Caco-2 (cell line): ENCODE measurements around the gene PFKM. TPM values are rescaled to one million over a fixed set of nuclear protein-coding genes. Genes with fewer than 3 reads are reported as not detected.
A peak's percentile ranks its signal among the peaks of the same experiment; 100 is the strongest.

Experiments
- BruUV-seq: library from RNA; stranded (reverse); fragments of 400-500 nt; replicated peaks from 2 replicates; lab custom pipeline; 2021; lab: Mats Ljungman, UMichigan
- CTCF ChIA-PET: fragments of 300-600 bp; sonication (Branson Sonifier 250); formaldehyde crosslinking; loops from one replicate; lab custom pipeline; 2022; ENCODE audit warnings: antibody characterized with exemption; lab: Charles Lee
- POLR2A ChIA-PET: fragments of 300-600 bp; sonication (Branson Sonifier 250); formaldehyde crosslinking; loops from one replicate; lab custom pipeline; 2022; ENCODE audit warnings: antibody characterized with exemption; lab: Charles Lee
- DNase-seq, 2 experiments: peaks; one replicate each; pipeline versions ENCODE4 v3.0.0 to v3.0.0-alpha.2; 2020 to 2022
- H3K27me3 ChIP-seq: replicated peaks from 2 replicates; pipeline ENCODE4 v1.6.0; 2011; ENCODE audit warnings: low read length; ENCODE audit not compliant: control insufficient read depth, insufficient read depth
- H3K36me3 ChIP-seq: 2 replicates; pipeline ENCODE4 v1.5.1; 2011; ENCODE audit warnings: low read length; ENCODE audit not compliant: control insufficient read depth, insufficient read depth
- H3K4me1 ChIP-seq: fragments of 250-450 bp; sonication (Bioruptor Pico); 2 replicates; pipeline ENCODE4 v1.5.1; 2020; ENCODE audit warnings: mild to moderate bottlenecking
- H3K4me3 ChIP-seq: 2 replicates; pipeline ENCODE4 v1.5.1; 2011; ENCODE audit warnings: low read depth, mild to moderate bottlenecking, control low read depth, low read length
- H3K9me3 ChIP-seq: fragments of 250-450 bp; sonication (Bioruptor Pico); 2 replicates; pipeline ENCODE4 v1.5.1; 2020; ENCODE audit warnings: mild to moderate bottlenecking, moderate library complexity
- H3K27ac Mint-ChIP-seq: one replicate; pipeline ENCODE4 v1.8.0; 2022; ENCODE audit warnings: mixed read lengths; ENCODE audit not compliant: unreplicated experiment
- H3K27me3 Mint-ChIP-seq: one replicate; pipeline ENCODE4 v1.8.0; 2022; ENCODE audit warnings: mixed read lengths; ENCODE audit not compliant: insufficient read depth, unreplicated experiment
- H3K36me3 Mint-ChIP-seq: one replicate; pipeline ENCODE4 v1.8.0; 2022; ENCODE audit warnings: mild to moderate bottlenecking, mixed read lengths; ENCODE audit not compliant: insufficient read depth, unreplicated experiment
- H3K4me1 Mint-ChIP-seq: one replicate; pipeline ENCODE4 v1.8.0; 2022; ENCODE audit warnings: low read depth, mixed read lengths; ENCODE audit not compliant: unreplicated experiment
- H3K4me3 Mint-ChIP-seq: one replicate; pipeline ENCODE4 v1.8.0; 2022; ENCODE audit warnings: mild to moderate bottlenecking, moderate library complexity, mixed read lengths; ENCODE audit not compliant: unreplicated experiment
- H3K9me3 Mint-ChIP-seq: one replicate; pipeline ENCODE4 v1.8.0; 2022; ENCODE audit warnings: mixed read lengths; ENCODE audit not compliant: unreplicated experiment
- CTCF ChIP-seq, 2 experiments: fragments of 200-600 bp in 1 of 2; IDR thresholded peaks; 1 replicate in 1 of 2; 2 replicates in 1 of 2; pipeline versions ENCODE4 v1.5.1 to v1.8.0; 2011 to 2022; ENCODE audit warnings: antibody characterized with exemption in 1 of 2, control low read depth in 1 of 2, inconsistent platforms in 1 of 2, low read depth in 1 of 2, low read length in 1 of 2, mild to moderate bottlenecking in 1 of 2, moderate library complexity in 1 of 2; ENCODE audit not compliant: insufficient read depth in 1 of 2, severe bottlenecking in 1 of 2, unreplicated experiment in 1 of 2
- intact Hi-C: fragments of 100-400 bp; cut with micrococcal nuclease; formaldehyde crosslinking; loops from one replicate; pipeline ENCODE4 v1.10.0; 2022; ENCODE audit not compliant: unreplicated experiment
- total RNA-seq: library from RNA; stranded (reverse); gene quantifications from 2 replicates; pipeline ENCODE4 v1.2.3, GENCODE V29; 2022

The PFKM gene
- total RNA-seq, 1 experiment from 2014 or later = 96.8 TPM

- H3K4me3 Mint-ChIP-seq = no peak overlapping the region
- POLR2A ChIA-PET = no interaction called here
- H3K27ac Mint-ChIP-seq = no peak overlapping the region
- H3K9me3 Mint-ChIP-seq = no peaks in the 10 kb centered on the region
- TF ChIP-seq CTCF (IDR thresholded peaks at IDR 0.05; ENCODE audit: insufficient read depth in 1 of 2, low read depth in 1 of 2, low read length in 1 of 2, severe bottlenecking in 1 of 2, unreplicated experiment in 1 of 2) = no peak
- H3K27me3 Mint-ChIP-seq = no peaks in the 10 kb centered on the region
- Histone ChIP-seq H3K36me3 (peaks cover 7% of the 10 kb centered on the region), H3K9me3 (no peaks in the 10 kb centered on the region), H3K27me3 (no peaks in the 10 kb centered on the region), H3K4me1 (no peaks in the 10 kb centered on the region), H3K4me3 (no peak overlapping the region)
- intact Hi-C loops = no loop called here
- H3K4me1 Mint-ChIP-seq = no peaks in the 10 kb centered on the region
- peaks cover 23% of the 10 kb centered on the region for H3K36me3 Mint-ChIP-seq
- CTCF ChIA-PET = no interaction called here
- no peak for DNase-seq
- no TSS peak for BruUV-seq
Observed at GRCh38 chr12:48135027-48135426, 15.9 kb downstream of the PFKM start.

- no peaks in the 10 kb centered on the region for H3K9me3 Mint-ChIP-seq
- no peak for DNase-seq
- H3K27me3 ChIP-seq = no peaks in the 10 kb centered on the region
- BruUV-seq = no TSS peak
- H3K4me3 ChIP-seq = no peak overlapping the region
- H3K4me1 ChIP-seq = no peaks in the 10 kb centered on the region
- H3K4me3 Mint-ChIP-seq = no peak overlapping the region
- H3K9me3 ChIP-seq = no peaks in the 10 kb centered on the region
- H3K27ac Mint-ChIP-seq = no peak overlapping the region
- peaks cover 24% of the 10 kb centered on the region for H3K36me3 Mint-ChIP-seq
- no peak for TF ChIP-seq CTCF (IDR thresholded peaks at IDR 0.05; ENCODE audit: insufficient read depth in 1 of 2, low read depth in 1 of 2, low read length in 1 of 2, severe bottlenecking in 1 of 2, unreplicated experiment in 1 of 2)
- CTCF ChIA-PET = no interaction called here
- H3K27me3 Mint-ChIP-seq = no peaks in the 10 kb centered on the region
- intact Hi-C loops = no loop called here
- POLR2A ChIA-PET = no interaction called here
- H3K4me1 Mint-ChIP-seq = no peaks in the 10 kb centered on the region
- H3K36me3 ChIP-seq = no peaks in the 10 kb centered on the region; the same call in none of the 2 replicates
Observed at GRCh38 chr12:48142818-48143674, 23.9 kb downstream of the PFKM start.

GRCh38 chr12:48143898-48144297 is 24.7 kb downstream of the PFKM start:
- Mint-ChIP-seq H3K36me3 (peaks cover 27% of the 10 kb centered on the region), H3K27ac (no peak overlapping the region), H3K4me3 (no peak overlapping the region), H3K9me3 (no peaks in the 10 kb centered on the region), H3K4me1 (no peaks in the 10 kb centered on the region), H3K27me3 (no peaks in the 10 kb centered on the region)
- Histone ChIP-seq H3K27me3 (no peaks in the 10 kb centered on the region), H3K4me1 (no peaks in the 10 kb centered on the region), H3K9me3 (no peaks in the 10 kb centered on the region), H3K36me3 (no peaks in the 10 kb centered on the region; the same call in none of the 2 replicates), H3K4me3 (no peak overlapping the region)
- BruUV-seq = no TSS peak
- TF ChIP-seq CTCF (IDR thresholded peaks at IDR 0.05; ENCODE audit: insufficient read depth in 1 of 2, low read depth in 1 of 2, low read length in 1 of 2, severe bottlenecking in 1 of 2, unreplicated experiment in 1 of 2) = peak in 1 of 2 experiments; percentile 3
- intact Hi-C loops = no loop called here
- no peak for DNase-seq
- CTCF ChIA-PET = no interaction called here
- POLR2A ChIA-PET = no interaction called here
